Measurements from ENCODE around the gene SEC14L3.

Gene SEC14L3

DNA sequence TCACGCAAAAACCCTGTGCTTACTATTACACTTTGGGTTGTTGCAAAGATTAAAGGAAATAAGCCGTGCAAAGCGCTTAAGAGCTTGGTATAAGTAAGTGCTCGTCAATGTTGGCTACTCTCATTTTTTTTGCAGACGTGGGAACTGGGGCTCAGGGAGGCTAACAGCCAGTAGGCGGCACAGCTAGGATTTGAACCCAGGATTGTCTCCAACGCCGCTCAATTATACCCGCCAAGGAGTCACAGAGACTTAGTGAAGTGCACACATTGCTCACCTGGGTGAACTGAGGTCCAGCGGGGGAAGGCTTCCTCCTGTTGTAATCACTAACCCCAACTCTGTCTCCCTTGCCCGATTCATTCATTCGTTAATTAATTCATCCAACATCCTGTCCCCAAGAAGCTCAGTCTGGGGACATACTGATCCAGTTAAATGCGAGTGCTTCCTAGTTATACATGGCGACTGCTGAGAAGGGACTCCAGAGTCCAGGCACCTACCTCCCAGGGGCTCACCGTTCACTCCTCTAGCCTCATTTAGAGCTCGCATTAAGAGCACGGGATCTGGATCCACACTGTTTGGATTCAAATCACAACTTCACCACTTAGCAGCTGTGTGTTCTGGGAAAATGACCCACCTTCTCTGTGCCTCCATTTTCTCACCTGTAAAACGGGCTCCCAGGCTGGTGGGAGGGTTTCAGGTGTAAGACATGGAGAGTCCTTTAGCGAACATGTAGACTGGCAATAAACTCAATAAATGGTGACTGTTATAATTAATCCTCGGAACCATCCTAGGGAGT lies 47.1 kb downstream of the SEC14L3 start:
- DNase-seq (ENCODE audit: extremely low read depth, insufficient read length) = peak; percentile 23
- Histone ChIP-seq H3K4me3 (replicated peaks; ENCODE audit: low read depth, low read length) (peak overlapping the region; percentile 70), H3K27me3 (replicated peaks; ENCODE audit: control insufficient read depth, insufficient read depth, low read length) (no peaks in the 10 kb centered on the region), H3K36me3 (ENCODE audit: control insufficient read depth, insufficient read depth, low read length) (peaks cover 13% of the 10 kb centered on the region)
- TF ChIP-seq, protein P1, sequence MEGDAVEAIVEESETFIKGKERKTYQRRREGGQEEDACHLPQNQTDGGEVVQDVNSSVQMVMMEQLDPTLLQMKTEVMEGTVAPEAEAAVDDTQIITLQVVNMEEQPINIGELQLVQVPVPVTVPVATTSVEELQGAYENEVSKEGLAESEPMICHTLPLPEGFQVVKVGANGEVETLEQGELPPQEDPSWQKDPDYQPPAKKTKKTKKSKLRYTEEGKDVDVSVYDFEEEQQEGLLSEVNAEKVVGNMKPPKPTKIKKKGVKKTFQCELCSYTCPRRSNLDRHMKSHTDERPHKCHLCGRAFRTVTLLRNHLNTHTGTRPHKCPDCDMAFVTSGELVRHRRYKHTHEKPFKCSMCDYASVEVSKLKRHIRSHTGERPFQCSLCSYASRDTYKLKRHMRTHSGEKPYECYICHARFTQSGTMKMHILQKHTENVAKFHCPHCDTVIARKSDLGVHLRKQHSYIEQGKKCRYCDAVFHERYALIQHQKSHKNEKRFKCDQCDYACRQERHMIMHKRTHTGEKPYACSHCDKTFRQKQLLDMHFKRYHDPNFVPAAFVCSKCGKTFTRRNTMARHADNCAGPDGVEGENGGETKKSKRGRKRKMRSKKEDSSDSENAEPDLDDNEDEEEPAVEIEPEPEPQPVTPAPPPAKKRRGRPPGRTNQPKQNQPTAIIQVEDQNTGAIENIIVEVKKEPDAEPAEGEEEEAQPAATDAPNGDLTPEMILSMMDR (IDR thresholded peaks at IDR 0.05; ENCODE audit: insufficient read depth, low read length, poor library complexity, severe bottlenecking) = peak; percentile 13

DNA sequence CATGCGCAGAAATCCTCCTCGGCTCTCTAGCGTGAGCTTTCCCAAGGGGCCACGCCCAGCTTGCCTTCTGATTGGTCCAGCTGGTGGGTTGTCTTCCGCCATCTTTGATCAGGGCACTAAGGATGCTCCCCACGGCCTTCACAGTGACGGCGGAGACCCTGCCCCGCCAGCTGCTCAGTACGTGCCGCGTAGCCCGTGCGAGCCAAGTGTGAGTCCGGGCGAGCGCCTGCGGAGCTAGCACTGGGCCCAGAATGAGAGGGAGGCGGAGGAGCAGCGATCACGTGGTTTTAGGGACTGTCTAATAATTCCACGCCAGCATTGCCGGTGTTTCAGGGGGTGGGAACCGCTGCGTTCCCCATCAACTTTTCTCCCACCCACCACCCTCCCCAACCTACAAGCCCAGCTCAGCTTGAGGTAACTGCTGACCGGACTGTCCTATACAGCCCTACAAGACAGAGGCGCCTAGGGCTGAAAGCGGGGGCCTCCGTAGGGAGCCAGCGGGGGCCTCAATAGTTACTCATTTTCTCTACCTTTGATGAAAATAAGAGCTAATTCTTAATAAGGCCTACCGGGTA lies 47.8 kb downstream of the SEC14L3 start:
- DNase-seq (ENCODE audit: extremely low read depth, insufficient read length) = peak; percentile 98
- no peaks in the 10 kb centered on the region for H3K27me3 ChIP-seq (replicated peaks; ENCODE audit: control insufficient read depth, insufficient read depth, low read length)
- H3K36me3 ChIP-seq (ENCODE audit: control insufficient read depth, insufficient read depth, low read length) = peaks cover 11% of the 10 kb centered on the region
- TF ChIP-seq, protein P1 (IDR thresholded peaks at IDR 0.05; ENCODE audit: insufficient read depth, low read length, poor library complexity, severe bottlenecking) = no peak
- peak overlapping the region; percentile 84 for H3K4me3 ChIP-seq (replicated peaks; ENCODE audit: low read depth, low read length)

DNA sequence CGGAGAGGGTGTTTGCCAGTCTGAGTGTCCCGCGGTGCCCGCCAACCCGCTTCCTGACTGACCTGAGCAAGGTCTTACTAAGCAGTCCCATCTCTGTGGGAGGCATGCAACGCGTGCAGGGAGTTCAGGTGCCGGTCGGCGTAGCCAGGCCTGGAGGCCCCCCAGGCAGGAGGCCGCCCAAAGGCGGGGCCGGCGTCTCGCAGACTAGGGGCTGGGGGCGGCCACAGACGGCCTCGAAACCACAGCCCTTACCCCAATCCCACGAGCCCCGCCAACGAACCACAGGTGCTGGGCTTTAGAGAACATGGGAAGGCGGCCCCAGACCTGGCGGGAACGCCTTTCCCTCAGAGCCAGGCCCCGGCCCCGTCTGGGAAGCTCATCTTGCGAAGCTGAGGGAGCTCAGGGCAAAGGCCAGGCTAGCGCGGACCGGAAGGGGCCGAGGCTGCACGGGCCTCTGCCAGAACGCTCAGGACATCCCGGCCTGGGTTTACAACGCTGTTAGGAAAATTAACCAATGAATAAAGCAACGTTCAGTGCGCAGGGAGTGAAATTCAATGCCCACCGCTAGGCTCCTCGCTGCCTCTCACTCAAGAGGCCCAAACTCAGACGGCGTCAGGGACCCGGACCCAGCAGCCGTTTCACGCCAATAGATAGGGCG lies 48.4 kb downstream of the SEC14L3 start:
- DNase-seq (ENCODE audit: extremely low read depth, insufficient read length) = no peak
- no peaks in the 10 kb centered on the region for H3K27me3 ChIP-seq (replicated peaks; ENCODE audit: control insufficient read depth, insufficient read depth, low read length)
- H3K36me3 ChIP-seq (ENCODE audit: control insufficient read depth, insufficient read depth, low read length) = peaks cover 14% of the 10 kb centered on the region
- peak overlapping the region; percentile 84 for H3K4me3 ChIP-seq (replicated peaks; ENCODE audit: low read depth, low read length)
- TF ChIP-seq, protein P1 (IDR thresholded peaks at IDR 0.05; ENCODE audit: insufficient read depth, low read length, poor library complexity, severe bottlenecking) = no peak

DNA sequence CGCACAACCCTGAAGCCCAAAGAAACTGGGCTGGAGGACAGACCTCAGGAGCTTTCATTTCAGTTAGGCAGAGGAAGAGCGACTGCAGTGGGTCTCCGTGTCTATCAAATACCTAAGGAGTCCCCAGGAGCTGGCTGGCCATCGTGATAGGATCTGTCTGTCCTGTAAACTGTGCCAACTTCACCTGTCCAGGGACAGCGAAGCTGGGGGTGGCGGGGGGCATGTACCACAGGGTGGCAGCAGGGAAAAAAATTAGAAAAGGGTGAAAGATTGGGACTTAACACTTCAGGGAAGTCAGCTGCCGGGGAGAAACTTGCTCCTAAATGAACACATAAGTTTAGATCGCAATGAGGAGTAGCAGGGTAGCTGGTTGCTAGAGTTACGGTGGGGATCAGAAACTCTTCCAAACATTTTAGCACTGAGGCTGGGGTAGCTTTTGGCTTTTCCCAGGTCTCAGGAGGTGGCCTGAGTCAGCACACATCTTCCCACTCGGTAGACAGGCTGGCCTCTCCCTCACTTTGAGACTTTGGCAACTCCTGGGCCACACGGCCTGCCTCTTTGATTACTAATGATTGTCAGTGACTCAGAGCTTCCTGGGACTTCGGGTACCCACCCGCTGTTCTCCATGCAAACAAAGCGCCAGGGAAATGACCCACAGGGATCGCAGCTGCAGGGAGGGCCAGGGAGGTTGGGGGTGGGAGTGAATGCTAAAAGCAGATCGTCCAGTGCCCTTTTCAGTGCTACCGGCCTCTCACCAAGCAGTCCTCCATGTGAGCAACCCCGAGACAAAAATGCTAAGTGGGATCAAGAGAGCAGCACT lies 49.1 kb downstream of the SEC14L3 start:
- H3K36me3 ChIP-seq (ENCODE audit: control insufficient read depth, insufficient read depth, low read length) = peaks cover 11% of the 10 kb centered on the region

More for the DNA sequence above, 49.1 kb downstream of the SEC14L3 start:
- TF ChIP-seq, protein P1 (IDR thresholded peaks at IDR 0.05; ENCODE audit: insufficient read depth, low read length, poor library complexity, severe bottlenecking) = no peak
- Histone ChIP-seq H3K27me3 (replicated peaks; ENCODE audit: control insufficient read depth, insufficient read depth, low read length) (no peaks in the 10 kb centered on the region), H3K4me3 (replicated peaks; ENCODE audit: low read depth, low read length) (peak overlapping the region; percentile 84)
- DNase-seq (ENCODE audit: extremely low read depth, insufficient read length) = no peak

Data from GM06990 (cell line).